WTC11 (cell line): ENCODE measurements around the gene CHTF18. TPM values are rescaled to one million over a fixed set of nuclear protein-coding genes. Genes with fewer than 3 reads are reported as not detected.

Experiments
- ATAC-seq: fragments of 200-7000 bp; cut with Tn5 transposase; 2 replicates; pipeline ENCODE4 v1.10.0; 2021; ENCODE audit warnings: mild to moderate bottlenecking, moderate library complexity
- CTCF ChIA-PET: fragments of 300-600 bp; sonication (Branson Sonifier 250); formaldehyde crosslinking; loops from one replicate; lab custom pipeline; 2021; ENCODE audit warnings: antibody characterized with exemption; lab: Charles Lee
- POLR2A ChIA-PET: fragments of 350-600 bp; sonication (Branson Sonifier 250); formaldehyde crosslinking; loops from one replicate; lab custom pipeline; 2021; ENCODE audit warnings: antibody characterized with exemption; lab: Charles Lee
- DNase-seq: peaks from one replicate; pipeline ENCODE4 v3.0.0; 2021; ENCODE audit warnings: low spot score
- H3K27ac Mint-ChIP-seq: 2 replicates; pipeline ENCODE4 v1.8.0; 2021; ENCODE audit warnings: mixed read lengths
- H3K27me3 Mint-ChIP-seq: 2 replicates; pipeline ENCODE4 v1.8.0; 2021; ENCODE audit warnings: low read depth, mild to moderate bottlenecking, moderate library complexity, mixed read lengths
- H3K36me3 Mint-ChIP-seq: 2 replicates; pipeline ENCODE4 v1.8.0; 2021; ENCODE audit warnings: mixed read lengths
- H3K4me1 Mint-ChIP-seq: 2 replicates; pipeline ENCODE4 v1.8.0; 2022; ENCODE audit warnings: mixed read lengths
- H3K4me3 Mint-ChIP-seq: 2 replicates; pipeline ENCODE4 v1.8.0; 2021; ENCODE audit warnings: mild to moderate bottlenecking, moderate library complexity, mixed read lengths
- H3K9me3 Mint-ChIP-seq: 2 replicates; pipeline ENCODE4 v1.8.0; 2021; ENCODE audit warnings: mixed read lengths
- ATF2 ChIP-seq: sonication (generic); formaldehyde crosslinking; IDR thresholded peaks from 2 replicates; pipeline ENCODE4 v1.8.1; 2022; ENCODE audit warnings: low read depth, missing genetic modification reagents, borderline replicate concordance
- CBFB ChIP-seq: sonication (generic); formaldehyde crosslinking; IDR thresholded peaks from 2 replicates; pipeline ENCODE4 v1.8.1; 2022; ENCODE audit warnings: mild to moderate bottlenecking, low read depth, missing genetic modification reagents
- CDX4 ChIP-seq: fragments of 250-450 bp; sonication (Bioruptor Pico); IDR thresholded peaks from 2 replicates; pipeline ENCODE4 v1.9.0; 2021; ENCODE audit warnings: moderate library complexity, mild to moderate bottlenecking, inconsistent platforms, borderline replicate concordance
- FOXJ3 ChIP-seq: sonication (generic); formaldehyde crosslinking; IDR thresholded peaks from 2 replicates; pipeline ENCODE4 v1.9.0; 2021; ENCODE audit warnings: missing genetic modification reagents, mild to moderate bottlenecking, borderline replicate concordance
- MXD4 ChIP-seq: fragments of 250-450 bp; sonication (Bioruptor Pico); IDR thresholded peaks from 2 replicates; pipeline ENCODE4 v1.8.0; 2021; ENCODE audit warnings: mild to moderate bottlenecking, moderate library complexity, borderline replicate concordance
- MYBL2 ChIP-seq: sonication (generic); formaldehyde crosslinking; IDR thresholded peaks from 2 replicates; pipeline ENCODE4 v1.8.1; 2023; ENCODE audit warnings: mild to moderate bottlenecking, moderate library complexity, missing genetic modification reagents
- NFE2L1 ChIP-seq: sonication (generic); formaldehyde crosslinking; IDR thresholded peaks from 2 replicates; pipeline ENCODE4 v1.8.1; 2023; ENCODE audit warnings: missing genetic modification reagents
- SMAD4 ChIP-seq: sonication (generic); formaldehyde crosslinking; IDR thresholded peaks from 2 replicates; pipeline ENCODE4 v1.8.0; 2022; ENCODE audit warnings: mild to moderate bottlenecking, missing genetic modification reagents
- SP1 ChIP-seq: sonication (generic); formaldehyde crosslinking; conservative IDR thresholded peaks from 2 replicates; pipeline ENCODE4 v1.8.1; 2022; ENCODE audit warnings: missing genetic modification reagents
- TEAD4 ChIP-seq: sonication (generic); formaldehyde crosslinking; IDR thresholded peaks from 2 replicates; pipeline ENCODE4 v1.8.0; 2022; ENCODE audit warnings: mild to moderate bottlenecking, missing genetic modification reagents
- ZNF138 ChIP-seq: sonication (generic); formaldehyde crosslinking; conservative IDR thresholded peaks from 2 replicates; pipeline ENCODE4 v1.8.1; 2022; ENCODE audit warnings: mild to moderate bottlenecking, moderate library complexity, missing genetic modification reagents
- ZNF219 ChIP-seq: sonication (generic); formaldehyde crosslinking; IDR thresholded peaks from 2 replicates; pipeline ENCODE4 v1.8.0; 2023; ENCODE audit warnings: missing genetic modification reagents, mild to moderate bottlenecking, borderline replicate concordance
- ZNF396 ChIP-seq: fragments of 250-450 bp; sonication (Bioruptor Pico); IDR thresholded peaks from 2 replicates; pipeline ENCODE4 v1.8.0; 2021; ENCODE audit warnings: mild to moderate bottlenecking, moderate library complexity, borderline replicate concordance
- ZNF416 ChIP-seq: fragments of 250-450 bp; sonication (Bioruptor Pico); IDR thresholded peaks from 2 replicates; pipeline ENCODE4 v1.9.0; 2021; ENCODE audit warnings: mild to moderate bottlenecking, inconsistent platforms
- total RNA-seq: library from RNA; stranded (reverse); gene quantifications from 3 replicates; pipeline ENCODE4 v1.2.3, GENCODE V29; 2021
- TF ChIP-seq, protein P1 (sequence below): fragments of 250-450 bp; sonication (Bioruptor Pico); IDR thresholded peaks from 2 replicates; pipeline ENCODE4 v1.9.0; 2021; ENCODE audit warnings: mild to moderate bottlenecking, borderline replicate concordance
- TF ChIP-seq, protein P2 (sequence below): sonication (generic); formaldehyde crosslinking; IDR thresholded peaks from 2 replicates; pipeline ENCODE4 v1.8.1; 2023; ENCODE audit warnings: mild to moderate bottlenecking, missing genetic modification reagents
- TF ChIP-seq, protein P3 (sequence below): fragments of 250-450 bp; sonication (Bioruptor Pico); IDR thresholded peaks from 2 replicates; pipeline ENCODE4 v1.9.0; 2021; ENCODE audit warnings: mild to moderate bottlenecking

The CHTF18 gene
- total RNA-seq, 1 experiment from 2014 or later = 183 TPM

DNA sequence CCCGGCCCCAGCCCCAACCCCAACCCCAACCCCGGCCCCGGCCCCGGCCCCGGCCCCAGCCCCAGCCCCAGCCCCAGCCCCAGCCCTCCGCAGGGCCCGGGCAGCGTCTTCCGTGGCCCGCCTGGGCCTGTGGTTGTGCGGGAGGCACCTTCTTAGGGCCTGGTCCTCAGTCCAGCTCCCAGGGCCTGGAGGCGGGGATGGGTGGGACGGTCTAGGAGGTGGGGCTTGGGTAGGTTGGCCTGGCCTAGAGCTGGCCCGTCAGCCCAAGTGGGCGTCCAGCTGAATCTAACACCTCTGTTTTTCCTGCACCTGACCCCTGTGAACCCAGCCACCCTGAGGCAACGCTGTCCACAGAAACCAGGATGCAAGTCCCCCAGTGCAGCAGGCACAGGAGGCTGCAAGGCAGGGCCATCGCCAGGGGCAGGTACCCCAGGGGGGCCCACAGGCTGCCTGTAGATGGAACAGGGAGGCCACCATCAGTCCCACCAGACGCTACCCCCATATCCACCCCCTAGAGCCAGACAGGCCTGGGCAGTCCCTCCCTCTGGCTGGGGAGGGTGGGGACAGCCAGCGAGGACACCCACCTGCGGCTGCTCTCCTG, 19.1 kb upstream of the CHTF18 start (continued):
- TF ChIP-seq, protein P1, sequence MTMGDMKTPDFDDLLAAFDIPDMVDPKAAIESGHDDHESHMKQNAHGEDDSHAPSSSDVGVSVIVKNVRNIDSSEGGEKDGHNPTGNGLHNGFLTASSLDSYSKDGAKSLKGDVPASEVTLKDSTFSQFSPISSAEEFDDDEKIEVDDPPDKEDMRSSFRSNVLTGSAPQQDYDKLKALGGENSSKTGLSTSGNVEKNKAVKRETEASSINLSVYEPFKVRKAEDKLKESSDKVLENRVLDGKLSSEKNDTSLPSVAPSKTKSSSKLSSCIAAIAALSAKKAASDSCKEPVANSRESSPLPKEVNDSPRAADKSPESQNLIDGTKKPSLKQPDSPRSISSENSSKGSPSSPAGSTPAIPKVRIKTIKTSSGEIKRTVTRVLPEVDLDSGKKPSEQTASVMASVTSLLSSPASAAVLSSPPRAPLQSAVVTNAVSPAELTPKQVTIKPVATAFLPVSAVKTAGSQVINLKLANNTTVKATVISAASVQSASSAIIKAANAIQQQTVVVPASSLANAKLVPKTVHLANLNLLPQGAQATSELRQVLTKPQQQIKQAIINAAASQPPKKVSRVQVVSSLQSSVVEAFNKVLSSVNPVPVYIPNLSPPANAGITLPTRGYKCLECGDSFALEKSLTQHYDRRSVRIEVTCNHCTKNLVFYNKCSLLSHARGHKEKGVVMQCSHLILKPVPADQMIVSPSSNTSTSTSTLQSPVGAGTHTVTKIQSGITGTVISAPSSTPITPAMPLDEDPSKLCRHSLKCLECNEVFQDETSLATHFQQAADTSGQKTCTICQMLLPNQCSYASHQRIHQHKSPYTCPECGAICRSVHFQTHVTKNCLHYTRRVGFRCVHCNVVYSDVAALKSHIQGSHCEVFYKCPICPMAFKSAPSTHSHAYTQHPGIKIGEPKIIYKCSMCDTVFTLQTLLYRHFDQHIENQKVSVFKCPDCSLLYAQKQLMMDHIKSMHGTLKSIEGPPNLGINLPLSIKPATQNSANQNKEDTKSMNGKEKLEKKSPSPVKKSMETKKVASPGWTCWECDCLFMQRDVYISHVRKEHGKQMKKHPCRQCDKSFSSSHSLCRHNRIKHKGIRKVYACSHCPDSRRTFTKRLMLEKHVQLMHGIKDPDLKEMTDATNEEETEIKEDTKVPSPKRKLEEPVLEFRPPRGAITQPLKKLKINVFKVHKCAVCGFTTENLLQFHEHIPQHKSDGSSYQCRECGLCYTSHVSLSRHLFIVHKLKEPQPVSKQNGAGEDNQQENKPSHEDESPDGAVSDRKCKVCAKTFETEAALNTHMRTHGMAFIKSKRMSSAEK = no peak
- TF ChIP-seq MYBL2 (CRISPR knock-in tag) (no peak), MXD4 (CRISPR knock-in tag) (no peak), CDX4 (CRISPR knock-in tag) (no peak), ZNF396 (CRISPR knock-in tag) (no peak), ZNF219 (no peak), NFE2L1 (CRISPR knock-in tag) (no peak), SP1 (CRISPR knock-in tag) (no peak), FOXJ3 (no peak), TEAD4 (CRISPR knock-in tag) (no peak)
- TF ChIP-seq, protein P2, sequence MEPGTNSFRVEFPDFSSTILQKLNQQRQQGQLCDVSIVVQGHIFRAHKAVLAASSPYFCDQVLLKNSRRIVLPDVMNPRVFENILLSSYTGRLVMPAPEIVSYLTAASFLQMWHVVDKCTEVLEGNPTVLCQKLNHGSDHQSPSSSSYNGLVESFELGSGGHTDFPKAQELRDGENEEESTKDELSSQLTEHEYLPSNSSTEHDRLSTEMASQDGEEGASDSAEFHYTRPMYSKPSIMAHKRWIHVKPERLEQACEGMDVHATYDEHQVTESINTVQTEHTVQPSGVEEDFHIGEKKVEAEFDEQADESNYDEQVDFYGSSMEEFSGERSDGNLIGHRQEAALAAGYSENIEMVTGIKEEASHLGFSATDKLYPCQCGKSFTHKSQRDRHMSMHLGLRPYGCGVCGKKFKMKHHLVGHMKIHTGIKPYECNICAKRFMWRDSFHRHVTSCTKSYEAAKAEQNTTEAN (CRISPR knock-in tag) = no peak
- TF ChIP-seq, protein P3, sequence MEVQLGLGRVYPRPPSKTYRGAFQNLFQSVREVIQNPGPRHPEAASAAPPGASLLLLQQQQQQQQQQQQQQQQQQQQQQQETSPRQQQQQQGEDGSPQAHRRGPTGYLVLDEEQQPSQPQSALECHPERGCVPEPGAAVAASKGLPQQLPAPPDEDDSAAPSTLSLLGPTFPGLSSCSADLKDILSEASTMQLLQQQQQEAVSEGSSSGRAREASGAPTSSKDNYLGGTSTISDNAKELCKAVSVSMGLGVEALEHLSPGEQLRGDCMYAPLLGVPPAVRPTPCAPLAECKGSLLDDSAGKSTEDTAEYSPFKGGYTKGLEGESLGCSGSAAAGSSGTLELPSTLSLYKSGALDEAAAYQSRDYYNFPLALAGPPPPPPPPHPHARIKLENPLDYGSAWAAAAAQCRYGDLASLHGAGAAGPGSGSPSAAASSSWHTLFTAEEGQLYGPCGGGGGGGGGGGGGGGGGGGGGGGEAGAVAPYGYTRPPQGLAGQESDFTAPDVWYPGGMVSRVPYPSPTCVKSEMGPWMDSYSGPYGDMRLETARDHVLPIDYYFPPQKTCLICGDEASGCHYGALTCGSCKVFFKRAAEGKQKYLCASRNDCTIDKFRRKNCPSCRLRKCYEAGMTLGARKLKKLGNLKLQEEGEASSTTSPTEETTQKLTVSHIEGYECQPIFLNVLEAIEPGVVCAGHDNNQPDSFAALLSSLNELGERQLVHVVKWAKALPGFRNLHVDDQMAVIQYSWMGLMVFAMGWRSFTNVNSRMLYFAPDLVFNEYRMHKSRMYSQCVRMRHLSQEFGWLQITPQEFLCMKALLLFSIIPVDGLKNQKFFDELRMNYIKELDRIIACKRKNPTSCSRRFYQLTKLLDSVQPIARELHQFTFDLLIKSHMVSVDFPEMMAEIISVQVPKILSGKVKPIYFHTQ (CRISPR knock-in tag) = no peak
- TF ChIP-seq, all 79 proteins: peak for 0

- TF ChIP-seq ATF2 = no peak
- TF ChIP-seq CBFB (CRISPR knock-in tag) = no peak
- no peak for TF ChIP-seq SMAD4 (CRISPR knock-in tag)
- TF ChIP-seq, protein P2 (CRISPR knock-in tag) = no peak
- TF ChIP-seq ZNF138 (CRISPR knock-in tag) = no peak
- no peak for TF ChIP-seq ZNF416
- no peak for TF ChIP-seq MYBL2 (CRISPR knock-in tag)
- Mint-ChIP-seq H3K4me1 (no peaks in the 10 kb centered on the region), H3K4me3 (no peak overlapping the region), H3K27me3 (no peaks in the 10 kb centered on the region), H3K9me3 (no peaks in the 10 kb centered on the region), H3K27ac (no peak overlapping the region), H3K36me3 (no peaks in the 10 kb centered on the region)
- ATAC-seq (no peak), DNase-seq (no peak)
- CTCF ChIA-PET = no interaction called here
- POLR2A ChIA-PET = no interaction called here
These were observed 18.5 kb upstream of the CHTF18 start for GRCh38 chr16:769934-770333.
